HepG2 (cell line): Measurements from ENCODE around the gene TBC1D14. TPM values are rescaled to one million over a fixed set of nuclear protein-coding genes. Genes with fewer than 3 reads are reported as not detected.
A peak's percentile ranks its signal among the peaks of the same experiment; 100 is the strongest.

Experiments
- ELF3 ChIP-seq: IDR thresholded peaks from 2 replicates; pipeline ENCODE4 v1.6.1; 2016; ENCODE audit warnings: missing genetic modification reagents, missing compliant biosample characterization
- FOXK1 ChIP-seq: sonication (generic); formaldehyde crosslinking; IDR thresholded peaks from 2 replicates; pipeline ENCODE4 v1.4.0; 2020; ENCODE audit warnings: low read depth, missing genetic modification reagents, borderline replicate concordance
- GMEB1 ChIP-seq: sonication (generic); formaldehyde crosslinking; IDR thresholded peaks from 2 replicates; pipeline ENCODE4 v1.5.1; 2020; ENCODE audit warnings: missing genetic modification reagents, mild to moderate bottlenecking, borderline replicate concordance
- KDM5B ChIP-seq: sonication (generic); formaldehyde crosslinking; IDR thresholded peaks from 2 replicates; pipeline ENCODE4 v1.4.0; 2020; ENCODE audit warnings: missing genetic modification reagents, mild to moderate bottlenecking, borderline replicate concordance
- LRRFIP1 ChIP-seq: sonication (generic); formaldehyde crosslinking; conservative IDR thresholded peaks from 2 replicates; pipeline ENCODE4 v1.4.0; 2020; ENCODE audit warnings: missing genetic modification reagents
- MAX ChIP-seq: IDR thresholded peaks from 2 replicates; pipeline ENCODE4 v1.6.1; 2012; ENCODE audit warnings: inconsistent platforms
- MXI1 ChIP-seq: IDR thresholded peaks from 3 replicates; pipeline ENCODE4 v1.6.1; 2012; ENCODE audit warnings: low read depth, low read length, inconsistent platforms, borderline replicate concordance
- RAD21 ChIP-seq: fragments of 450-650 bp; formaldehyde crosslinking; IDR thresholded peaks from 2 replicates; pipeline ENCODE4 v1.5.0; 2020; ENCODE audit warnings: mild to moderate bottlenecking
- RARA ChIP-seq: IDR thresholded peaks from 2 replicates; pipeline ENCODE4 v1.6.1; 2016; ENCODE audit warnings: missing genetic modification reagents, missing compliant biosample characterization
- REPIN1 ChIP-seq: sonication (generic); formaldehyde crosslinking; IDR thresholded peaks from 2 replicates; pipeline ENCODE4 v1.8.0; 2022; ENCODE audit warnings: missing genetic modification reagents, low read depth, mild to moderate bottlenecking, borderline replicate concordance
- RFXANK ChIP-seq: IDR thresholded peaks from 2 replicates; pipeline ENCODE4 v1.6.1; 2016
- SP5 ChIP-seq: IDR thresholded peaks from 2 replicates; pipeline ENCODE4 v1.6.1; 2016; ENCODE audit warnings: low read depth, borderline replicate concordance
- SRSF9 ChIP-seq: fragments of 200-400 bp; formaldehyde crosslinking; IDR thresholded peaks from 2 replicates; pipeline ENCODE4 v1.6.1; 2018; ENCODE audit warnings: borderline replicate concordance, mild to moderate bottlenecking, low read depth, low read length; ENCODE audit not compliant: insufficient read depth, poor library complexity, severe bottlenecking
- ZFX ChIP-seq: sonication (generic); formaldehyde crosslinking; IDR thresholded peaks from 2 replicates; pipeline ENCODE4 v1.4.0; 2020; ENCODE audit warnings: mild to moderate bottlenecking, low read depth, missing genetic modification reagents, moderate library complexity
- ZNF263 ChIP-seq: sonication (generic); formaldehyde crosslinking; IDR thresholded peaks from 2 replicates; pipeline ENCODE4 v1.4.0; 2020; ENCODE audit warnings: missing genetic modification reagents
- ZNF761 ChIP-seq: sonication (generic); formaldehyde crosslinking; conservative IDR thresholded peaks from 2 replicates; pipeline ENCODE4 v1.4.0; 2020; ENCODE audit warnings: mild to moderate bottlenecking, missing genetic modification reagents
- ZNF777 ChIP-seq: sonication (generic); formaldehyde crosslinking; IDR thresholded peaks from 2 replicates; pipeline ENCODE4 v1.4.0; 2020; ENCODE audit warnings: missing genetic modification reagents
- polyA plus RNA-seq, 8 experiments: library from polyadenylated mRNA; depleted of rRNA in 3 of 8; stranded (reverse) in 7 of 8; unstranded in 1 of 8; fragments of >200 nt; fragmentation: Illumina TruSeq in 4 of 8; extraction: Trizol in 4 of 8; gene quantifications; 2 replicates each; pipeline versions ENCODE4 v1.2.1 to v1.2.3, GENCODE V29; 2011 to 2016; ENCODE audit warnings: low read depth in 4 of 8, missing spikeins in 1 of 8, mixed read lengths in 1 of 8; ENCODE audit not compliant: insufficient read depth in 1 of 8
- total RNA-seq, 5 experiments: library from RNA; depleted of rRNA; stranded (reverse); fragments of >200 nt; fragmentation: Illumina TruSeq; extraction: Trizol; gene quantifications; 2 replicates each; pipeline ENCODE4 v1.2.3, GENCODE V29; 2016; ENCODE audit warnings: low read depth in 1 of 5
- TF ChIP-seq, protein P1 (sequence below): IDR thresholded peaks from 2 replicates; pipeline ENCODE4 v1.6.1; 2016; ENCODE audit warnings: mild to moderate bottlenecking
- TF ChIP-seq, protein P2 (sequence below): sonication (generic); formaldehyde crosslinking; IDR thresholded peaks from 2 replicates; pipeline ENCODE4 v1.4.0; 2020; ENCODE audit warnings: missing genetic modification reagents

The TBC1D14 gene
- total and polyA plus RNA-seq, 2 of the 13 experiments (the other 11 are each of a cell fraction or from before 2014, with no cell fraction given), result 29.5 to 46.5 TPM

DNA sequence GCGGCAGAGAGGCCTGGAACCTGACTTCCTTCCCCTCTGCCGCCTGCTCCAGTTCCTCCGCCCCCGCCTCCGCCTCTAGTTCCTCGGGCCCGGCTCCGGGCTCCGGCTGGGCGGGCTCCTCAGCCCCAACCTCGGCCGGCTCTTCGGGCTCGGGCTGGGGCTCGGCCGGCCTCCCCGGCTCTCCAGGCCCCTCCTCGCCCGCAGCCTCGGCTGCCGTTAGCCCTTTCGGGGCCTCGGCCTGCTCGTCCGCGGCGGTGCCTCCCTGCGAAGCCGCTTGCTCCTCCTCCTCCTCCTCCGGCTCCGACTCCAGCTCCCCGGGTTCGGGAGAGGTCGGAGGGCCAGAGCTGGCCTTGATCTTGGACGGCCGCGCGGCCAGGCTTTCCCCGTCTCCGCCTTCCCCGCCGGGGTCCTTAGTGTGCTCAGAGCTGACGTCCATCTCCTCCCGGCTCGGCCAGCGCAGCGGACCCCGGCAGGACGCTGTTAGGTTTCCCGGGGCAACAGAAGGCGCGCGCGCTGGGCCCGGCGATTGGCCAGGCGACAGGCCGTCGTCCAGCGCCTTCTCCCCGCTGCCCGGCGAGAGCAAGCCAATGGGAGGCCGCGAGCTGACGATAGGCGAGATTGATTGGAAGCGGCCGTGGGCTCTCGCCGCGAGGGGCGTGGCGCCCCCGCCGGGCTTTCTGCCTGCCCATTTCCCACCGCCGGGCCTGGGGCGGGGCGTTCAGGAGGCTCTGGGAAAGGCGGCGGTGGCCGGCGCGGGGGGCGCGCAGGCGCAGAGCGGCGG lies 133.1 kb downstream of the TBC1D14 start (continued):
- TF ChIP-seq GMEB1, result peak; percentile 73; the same call in 1 of the 2 replicates
- TF ChIP-seq FOXK1 (CRISPR knock-in tag), result no peak
- TF ChIP-seq KDM5B (CRISPR knock-in tag), result peak; percentile 45; the same call in 1 of the 2 replicates
- TF ChIP-seq ELF3 (CRISPR knock-in tag), result peak; percentile 20; the same call in 1 of the 2 replicates
- TF ChIP-seq, protein P1, sequence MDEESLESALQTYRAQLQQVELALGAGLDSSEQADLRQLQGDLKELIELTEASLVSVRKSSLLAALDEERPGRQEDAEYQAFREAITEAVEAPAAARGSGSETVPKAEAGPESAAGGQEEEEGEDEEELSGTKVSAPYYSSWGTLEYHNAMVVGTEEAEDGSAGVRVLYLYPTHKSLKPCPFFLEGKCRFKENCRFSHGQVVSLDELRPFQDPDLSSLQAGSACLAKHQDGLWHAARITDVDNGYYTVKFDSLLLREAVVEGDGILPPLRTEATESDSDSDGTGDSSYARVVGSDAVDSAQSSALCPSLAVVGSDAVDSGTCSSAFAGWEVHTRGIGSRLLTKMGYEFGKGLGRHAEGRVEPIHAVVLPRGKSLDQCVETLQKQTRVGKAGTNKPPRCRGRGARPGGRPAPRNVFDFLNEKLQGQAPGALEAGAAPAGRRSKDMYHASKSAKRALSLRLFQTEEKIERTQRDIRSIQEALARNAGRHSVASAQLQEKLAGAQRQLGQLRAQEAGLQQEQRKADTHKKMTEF, result peak; percentile 35; the same call in 1 of the 2 replicates
- peak; percentile 77 for TF ChIP-seq RFXANK (CRISPR knock-in tag)
- TF ChIP-seq SP5 (CRISPR knock-in tag), result peak; percentile 16; the same call in 1 of the 2 replicates
- no peak for TF ChIP-seq LRRFIP1 (CRISPR knock-in tag)
- 0 out of 2 replicates have a peak, but pooled peaks have one; percentile 61 for TF ChIP-seq ZNF263 (CRISPR knock-in tag)
- no peak for TF ChIP-seq ZNF761
- peak; percentile 67 for TF ChIP-seq MAX
- peak; percentile 58; the same call in 1 of the 2 replicates for TF ChIP-seq REPIN1 (CRISPR knock-in tag)
- TF ChIP-seq SRSF9, result no peak
- peak; percentile 28; the same call in 1 of the 2 replicates for TF ChIP-seq ZNF777
- TF ChIP-seq, protein P2, sequence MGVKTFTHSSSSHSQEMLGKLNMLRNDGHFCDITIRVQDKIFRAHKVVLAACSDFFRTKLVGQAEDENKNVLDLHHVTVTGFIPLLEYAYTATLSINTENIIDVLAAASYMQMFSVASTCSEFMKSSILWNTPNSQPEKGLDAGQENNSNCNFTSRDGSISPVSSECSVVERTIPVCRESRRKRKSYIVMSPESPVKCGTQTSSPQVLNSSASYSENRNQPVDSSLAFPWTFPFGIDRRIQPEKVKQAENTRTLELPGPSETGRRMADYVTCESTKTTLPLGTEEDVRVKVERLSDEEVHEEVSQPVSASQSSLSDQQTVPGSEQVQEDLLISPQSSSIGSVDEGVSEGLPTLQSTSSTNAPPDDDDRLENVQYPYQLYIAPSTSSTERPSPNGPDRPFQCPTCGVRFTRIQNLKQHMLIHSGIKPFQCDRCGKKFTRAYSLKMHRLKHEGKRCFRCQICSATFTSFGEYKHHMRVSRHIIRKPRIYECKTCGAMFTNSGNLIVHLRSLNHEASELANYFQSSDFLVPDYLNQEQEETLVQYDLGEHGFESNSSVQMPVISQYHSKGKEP, result no peak
- no peak for TF ChIP-seq RARA (CRISPR knock-in tag)
- peak; percentile 94; the same call in 2 of the 3 replicates for TF ChIP-seq MXI1
- TF ChIP-seq RAD21 (CRISPR knock-in tag), result peak; percentile 53
- TF ChIP-seq ZFX (CRISPR knock-in tag), result peak; percentile 56
